CMK (cell line): ENCODE results near the gene LYSMD2.
"Not testable (repeated sequence)": the region's sequence is repeated elsewhere in the genome, so short reads cannot be mapped to it uniquely, and the experiment has no call there.

Experiments
- DNase-seq: peaks from one replicate; pipeline ENCODE4 v3.0.0-alpha.2; 2010; ENCODE audit warnings: low read depth

LYSMD2 gene, protein sequence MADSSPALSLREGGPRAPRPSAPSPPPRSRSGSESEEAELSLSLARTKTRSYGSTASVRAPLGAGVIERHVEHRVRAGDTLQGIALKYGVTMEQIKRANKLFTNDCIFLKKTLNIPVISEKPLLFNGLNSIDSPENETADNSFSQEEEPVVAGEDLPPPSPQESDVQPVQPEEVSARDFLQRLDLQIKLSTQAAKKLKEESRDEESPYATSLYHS

DNA sequence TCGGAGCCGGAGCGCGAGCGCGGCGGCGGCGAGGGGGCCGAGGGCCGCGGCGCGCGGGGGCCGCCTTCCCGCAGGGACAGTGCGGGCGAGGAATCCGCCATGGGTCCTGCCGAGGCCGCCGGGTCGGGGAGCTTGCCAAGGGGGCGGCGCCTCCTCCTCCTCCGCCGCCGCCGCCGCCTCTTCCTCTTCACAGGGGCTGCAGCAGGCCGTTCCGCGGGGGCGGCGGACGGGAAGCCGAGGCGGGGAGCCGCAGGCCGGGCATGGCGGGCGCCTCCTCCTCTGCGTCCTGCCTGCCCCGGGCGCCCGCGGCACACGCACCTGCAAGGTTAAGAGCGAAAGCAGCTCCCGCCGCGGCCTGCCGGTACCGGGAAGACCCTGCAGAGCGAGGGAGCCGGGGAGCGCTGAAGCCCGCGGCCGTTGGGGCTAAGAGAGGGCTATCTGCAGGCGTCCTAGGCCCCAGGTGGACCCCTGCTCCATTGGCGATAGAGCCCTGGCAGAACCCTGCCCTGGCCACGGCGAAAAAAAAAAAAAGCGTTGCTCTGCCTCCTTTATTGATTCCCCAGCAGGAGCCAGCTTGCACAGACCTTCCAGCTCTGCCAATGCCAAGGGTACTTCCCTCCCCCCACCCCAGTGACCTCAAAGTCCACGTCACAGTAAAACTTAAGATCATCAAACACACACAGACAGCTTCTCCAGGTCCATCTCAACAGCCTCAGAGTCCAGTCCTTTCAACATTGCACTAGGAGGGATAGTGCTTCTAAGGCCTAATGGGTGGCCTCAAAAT, at the start of gene LYSMD2:
TSS of gene LYSMD2 (minus strand) at position 134 of the 784 bp plus-strand sequence. CDS start at position 101, 33 bp downstream.
- no peak for DNase-seq

DNA sequence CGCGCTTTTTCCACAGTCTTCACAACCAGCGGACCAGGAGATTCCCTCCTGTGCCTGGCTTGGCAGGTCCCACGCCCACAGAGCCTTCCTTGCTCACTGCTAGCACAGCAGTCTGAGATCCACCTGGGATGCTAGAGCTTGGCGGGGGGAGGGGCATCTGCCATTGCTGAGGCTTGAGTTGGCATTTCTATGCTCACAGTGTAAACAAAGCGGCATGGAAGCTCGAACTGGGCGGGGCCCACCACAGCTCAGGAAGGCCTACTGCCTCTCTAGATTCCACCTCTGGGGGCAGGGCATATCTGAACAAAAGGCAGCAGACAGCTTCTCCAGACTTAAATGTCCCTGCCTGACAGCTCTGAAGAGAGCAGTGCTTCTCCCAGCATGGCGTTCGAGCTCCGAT, 49.7 kb upstream of the LYSMD2 start:
- not testable (repeated sequence) for DNase-seq

DNA sequence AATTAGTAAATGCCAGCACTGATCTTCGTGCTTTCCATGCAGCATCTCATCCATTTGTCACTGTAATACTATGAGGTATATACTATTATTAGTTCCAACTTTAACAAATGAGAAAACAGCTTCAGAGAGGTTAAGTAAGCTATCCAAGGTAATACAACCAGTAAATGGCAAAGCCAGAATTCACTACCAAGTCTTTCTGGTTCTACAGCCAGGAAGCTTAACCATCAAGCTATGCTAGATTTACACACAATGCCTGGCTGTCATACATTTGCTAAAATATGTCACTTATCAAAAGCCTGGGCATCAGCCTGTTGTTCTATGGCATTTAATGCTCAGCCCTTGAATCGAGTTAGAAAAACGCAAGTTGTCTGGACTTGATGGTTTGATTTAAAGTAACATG, 46.5 kb upstream of the LYSMD2 start:
- DNase-seq = no peak

DNA sequence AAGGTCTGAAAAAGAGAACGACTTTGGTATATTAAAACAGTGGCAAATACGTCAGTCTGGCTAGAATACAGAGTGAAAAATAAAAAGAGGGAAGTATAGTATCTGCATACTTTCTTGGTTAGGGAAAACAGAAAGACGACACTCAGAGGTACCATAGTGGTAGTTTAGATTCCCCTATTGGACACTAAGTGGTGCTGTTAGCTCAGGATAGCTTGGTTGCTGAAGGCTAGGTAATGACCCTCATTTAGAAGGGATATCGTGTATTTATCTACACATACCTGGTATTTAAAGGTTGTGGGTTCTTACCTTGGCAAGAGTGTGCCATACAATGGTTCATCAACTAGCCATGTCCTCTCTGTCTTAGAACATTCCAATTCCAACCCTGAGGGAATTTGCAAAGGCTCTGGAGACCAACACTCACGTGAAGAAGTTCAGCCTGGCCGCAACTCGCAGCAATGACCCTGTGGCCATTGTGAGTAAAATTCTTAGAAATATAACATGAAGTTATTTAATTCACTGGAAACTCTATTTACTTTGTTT, 45.0 kb upstream of the LYSMD2 start:
- no peak for DNase-seq

DNA sequence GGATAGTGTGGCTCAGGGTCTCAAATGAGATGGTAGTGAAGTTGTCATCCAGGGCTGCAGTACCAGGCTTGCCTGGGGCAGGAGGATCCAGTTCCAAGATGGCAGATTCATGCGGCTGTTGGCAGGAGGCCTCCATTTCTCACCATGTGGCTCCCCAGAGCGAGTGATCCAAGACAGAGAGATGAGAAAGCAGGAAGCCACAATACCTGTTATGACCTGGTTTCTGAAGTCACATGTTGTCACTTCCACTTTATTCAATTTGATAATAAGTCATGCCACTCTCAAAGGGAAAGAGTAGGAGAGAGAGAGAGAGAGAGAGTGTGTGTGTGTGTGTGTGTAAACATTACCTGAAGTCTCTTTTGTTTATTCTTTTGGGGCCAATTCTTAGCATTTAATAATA, 44.1 kb upstream of the LYSMD2 start:
- DNase-seq = no peak

DNA sequence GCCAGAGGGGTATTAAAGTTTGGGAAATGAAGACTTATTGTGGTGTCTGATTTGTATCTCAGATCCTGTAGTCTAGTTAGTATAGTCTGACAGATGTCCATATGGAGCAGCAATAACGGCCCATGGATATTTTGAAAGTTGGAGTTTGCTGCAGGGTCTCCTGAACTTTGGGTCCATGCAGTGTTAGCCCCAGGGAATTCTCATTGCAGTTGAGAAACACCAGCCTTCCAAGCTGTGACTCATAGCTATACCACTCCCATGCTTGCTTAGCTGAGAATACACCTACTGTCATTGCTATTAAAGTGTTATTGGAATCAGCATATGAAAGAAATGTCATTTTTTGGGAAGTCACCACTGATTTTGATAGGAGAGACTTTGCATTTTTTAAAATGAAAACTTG, 43.2 kb upstream of the LYSMD2 start:
- DNase-seq = no peak

DNA sequence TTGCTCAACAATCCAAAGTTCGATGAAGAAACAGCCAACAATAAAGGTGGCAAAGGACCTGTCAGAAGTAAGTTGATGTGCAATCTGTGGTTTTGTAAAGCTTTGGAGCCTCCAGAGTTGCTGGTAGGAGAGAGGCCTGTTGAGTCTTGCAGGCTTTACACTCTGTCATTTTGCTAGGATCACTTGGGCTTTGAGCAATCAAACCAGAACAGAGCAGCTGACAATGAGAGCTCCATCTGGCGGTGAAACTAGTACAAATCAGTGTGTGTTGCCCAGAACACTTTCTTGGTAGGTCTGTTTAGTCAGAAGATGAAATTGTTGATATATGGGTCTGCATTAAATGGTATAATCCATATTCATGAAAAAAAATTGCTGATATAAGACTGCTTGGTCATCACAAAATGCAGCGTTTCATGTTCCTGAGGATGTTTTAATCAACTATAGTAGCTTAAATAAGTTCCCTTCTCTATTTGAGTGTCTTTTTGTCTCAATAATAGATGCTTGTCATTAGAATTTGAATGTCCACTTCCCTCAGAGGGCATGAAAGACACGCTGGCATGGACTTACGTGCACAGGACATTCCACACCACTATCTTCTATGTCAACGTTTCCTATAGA, 39.6 kb upstream of the LYSMD2 start:
- peak; percentile 60 for DNase-seq

DNA sequence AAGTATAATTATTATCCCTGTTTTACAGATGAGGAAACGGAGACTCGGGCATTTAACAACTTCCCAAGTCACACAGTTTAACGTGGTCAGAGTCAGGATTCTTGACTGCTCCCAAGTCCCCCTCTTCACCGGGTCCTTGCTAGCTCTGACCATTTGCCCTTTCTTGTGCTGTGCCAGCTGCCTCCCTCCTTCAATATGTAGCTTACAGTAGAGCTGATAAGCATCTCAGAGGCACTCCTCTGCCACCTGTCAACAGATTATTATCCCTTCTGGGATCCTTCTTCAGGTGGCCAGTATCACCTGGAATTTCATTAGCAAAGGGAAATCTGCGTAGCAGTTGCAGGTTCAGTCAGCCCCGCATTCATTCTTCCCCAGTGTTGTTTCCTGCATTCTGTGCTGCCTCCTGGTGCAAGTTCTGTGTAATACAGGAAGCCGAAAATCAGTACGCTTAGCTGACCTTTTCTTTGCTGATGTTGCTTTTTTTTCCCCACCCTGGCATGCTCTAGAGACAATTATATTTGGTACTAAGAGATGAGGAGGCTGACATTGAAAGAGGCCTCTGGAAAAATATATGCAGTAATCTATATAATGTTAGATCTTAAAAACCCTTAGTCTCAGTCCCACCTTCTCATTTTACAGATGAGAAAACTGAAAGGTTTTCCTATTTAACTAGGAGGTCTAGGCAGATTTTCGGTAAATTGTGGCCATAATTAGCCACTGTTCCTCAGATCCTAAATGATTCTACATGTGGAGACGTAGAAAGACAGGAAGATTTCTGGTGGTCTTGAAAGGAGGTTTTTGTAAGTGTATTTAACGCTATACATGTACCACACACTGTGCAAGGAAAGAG, 38.7 kb upstream of the LYSMD2 start:
- no peak for DNase-seq

DNA sequence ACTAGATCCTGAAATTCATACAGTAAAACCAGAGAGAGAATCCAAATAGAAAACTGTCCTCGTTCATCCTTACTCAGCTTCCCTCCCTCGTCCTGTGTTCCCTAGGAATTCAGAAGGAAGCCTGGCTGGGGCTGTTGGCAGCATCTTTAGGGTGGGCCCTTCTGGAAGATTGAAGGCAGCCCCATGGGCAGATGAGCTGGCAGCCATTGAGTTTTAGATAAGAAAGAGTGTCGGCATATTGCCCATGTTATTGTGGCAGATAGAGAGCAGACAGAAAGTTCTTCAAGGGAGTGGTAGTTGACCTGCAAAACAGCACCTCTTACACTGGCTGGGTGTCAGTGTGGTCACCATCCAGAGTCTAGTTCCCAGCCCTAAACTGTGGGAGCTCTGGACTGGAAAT, 37.5 kb upstream of the LYSMD2 start:
- DNase-seq = no peak

DNA sequence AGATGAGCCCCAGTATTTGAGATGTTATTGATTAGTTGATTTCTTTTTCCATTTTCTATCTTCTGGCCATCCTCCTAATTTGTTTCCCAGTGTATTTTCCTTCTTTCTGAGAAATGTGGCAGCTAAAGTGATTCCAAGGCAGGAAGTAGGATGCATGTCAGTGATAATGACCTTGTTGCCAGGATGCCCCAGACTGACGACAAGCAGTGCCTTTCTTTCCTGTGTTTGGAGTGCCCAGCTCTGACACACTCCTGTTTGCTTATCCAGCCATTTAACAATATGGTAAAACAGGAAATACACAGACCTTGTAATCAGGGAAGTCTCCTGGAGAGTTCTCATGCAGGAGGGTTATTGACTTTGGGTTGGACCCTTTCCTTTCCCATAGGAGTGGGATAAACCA, 34.3 kb upstream of the LYSMD2 start:
- no peak for DNase-seq

DNA sequence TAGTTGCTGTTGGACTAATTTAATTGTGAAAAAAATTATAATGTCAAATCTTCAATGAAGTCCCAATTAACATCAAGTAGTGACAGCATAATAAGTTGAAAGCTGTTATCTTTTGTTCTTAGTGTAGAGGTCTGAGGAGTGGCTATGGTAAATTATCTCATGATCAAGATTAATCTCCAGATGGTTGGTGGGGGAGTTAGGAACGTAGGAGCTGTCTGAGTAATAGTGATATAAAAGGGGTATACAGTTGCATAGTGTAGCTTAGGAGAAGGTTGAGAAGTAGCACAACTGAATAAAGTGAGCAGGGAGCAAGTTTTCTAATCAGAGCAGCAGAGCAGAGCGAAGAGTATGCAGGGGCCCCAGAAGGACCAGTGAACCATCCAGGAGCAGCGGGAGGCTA, 33.4 kb upstream of the LYSMD2 start:
- DNase-seq = no peak

DNA sequence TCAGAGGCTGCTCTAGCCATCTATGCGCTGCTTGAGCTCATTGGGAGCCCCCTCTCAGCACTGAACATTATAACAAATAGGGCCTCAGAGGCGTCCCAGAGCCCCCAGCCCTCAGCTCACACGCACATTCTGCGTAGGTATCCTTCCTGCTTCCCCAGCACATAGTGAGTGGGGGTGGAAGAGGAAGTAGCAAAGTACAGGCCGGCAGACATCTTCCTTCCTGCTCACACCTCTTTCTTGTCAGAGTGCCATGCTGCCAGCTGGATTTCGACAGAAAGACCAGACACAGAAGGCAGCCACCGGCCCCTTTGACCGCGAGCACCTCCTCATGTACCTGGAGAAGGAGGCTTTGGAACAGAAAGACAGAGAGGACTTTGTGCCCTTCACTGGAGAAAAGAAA, 30.6 kb upstream of the LYSMD2 start:
- DNase-seq = no peak

DNA sequence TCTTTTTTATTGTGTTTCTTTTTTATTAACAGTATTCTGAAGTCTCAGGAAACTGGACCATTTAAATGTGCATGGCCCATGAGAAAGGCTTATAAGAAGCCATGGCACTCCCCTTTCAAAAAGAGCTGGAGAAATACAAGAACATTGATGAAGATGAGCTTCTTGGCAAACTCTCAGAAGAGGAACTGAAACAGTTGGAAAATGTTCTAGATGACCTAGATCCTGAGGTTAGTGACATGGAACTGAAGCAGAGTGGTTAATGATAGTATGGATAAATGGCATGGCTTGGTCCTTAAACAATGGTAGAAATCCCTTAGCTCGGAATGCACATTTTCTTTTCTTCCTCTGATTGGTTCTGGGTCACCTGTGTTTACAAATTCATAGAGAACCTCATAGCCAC, 28.9 kb upstream of the LYSMD2 start:
- DNase-seq = no peak

DNA sequence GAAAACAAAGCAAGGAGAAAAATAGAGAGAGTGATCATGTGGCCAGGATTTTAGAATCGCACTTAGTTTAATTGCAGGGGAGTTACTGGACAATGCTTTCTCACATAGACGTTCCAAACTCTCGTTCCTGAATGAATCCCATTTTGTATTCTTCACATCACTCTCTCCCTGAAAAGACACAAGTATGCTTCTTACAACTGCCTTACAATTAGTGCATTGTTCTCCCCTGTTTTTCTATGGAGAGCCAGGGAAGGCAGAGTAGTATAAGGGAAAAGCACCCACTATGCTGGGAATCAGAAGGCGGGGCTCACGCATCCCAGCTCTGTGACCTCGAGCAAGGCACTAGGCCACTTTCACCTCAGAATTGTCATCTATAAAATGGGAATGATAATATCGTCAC, 28.3 kb upstream of the LYSMD2 start:
- DNase-seq = no peak

DNA sequence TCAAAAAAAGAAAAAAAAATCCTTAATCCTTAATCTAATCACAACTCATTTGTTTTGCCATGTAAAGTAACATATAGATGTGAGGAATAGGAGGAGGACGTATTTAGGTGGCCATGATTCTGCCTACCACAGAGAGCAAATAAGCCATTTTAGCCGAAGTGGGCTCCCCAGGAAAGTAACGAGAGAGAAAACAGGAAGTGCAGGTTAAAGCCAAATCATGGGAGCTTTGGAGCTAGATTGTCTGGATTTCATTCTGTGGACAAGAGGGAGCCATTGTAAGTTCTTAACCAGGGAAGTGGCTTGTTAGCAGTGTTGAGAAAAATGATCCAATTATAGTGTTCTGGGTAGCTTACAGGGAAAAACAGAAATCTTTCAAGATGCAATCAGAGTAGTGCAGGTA, 23.4 kb upstream of the LYSMD2 start:
- DNase-seq = no peak

DNA sequence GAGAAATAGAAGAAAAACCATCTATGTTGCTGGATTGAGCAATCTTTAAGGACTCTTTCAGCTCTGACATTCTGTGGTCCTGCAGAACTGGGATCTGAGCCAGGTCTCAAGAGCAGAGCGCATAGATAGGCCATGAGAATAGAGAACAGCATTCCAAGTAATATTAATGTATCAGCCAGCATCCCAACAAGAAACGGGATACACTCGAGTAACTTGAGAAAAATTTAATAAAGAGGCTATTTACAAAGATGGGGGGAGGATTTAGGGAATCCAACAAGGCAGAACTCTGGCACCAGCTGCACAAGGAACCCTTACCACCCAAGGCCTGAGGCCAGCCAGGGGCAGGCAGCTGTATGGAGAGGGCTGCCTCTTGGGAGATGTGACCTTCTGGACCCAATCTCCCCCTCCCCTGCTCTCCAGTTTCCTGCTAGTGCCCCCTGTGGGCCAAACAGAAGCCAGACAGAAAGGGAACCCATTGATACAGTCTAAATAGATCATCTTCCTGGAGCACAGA, 22.2 kb upstream of the LYSMD2 start:
- no peak for DNase-seq

DNA sequence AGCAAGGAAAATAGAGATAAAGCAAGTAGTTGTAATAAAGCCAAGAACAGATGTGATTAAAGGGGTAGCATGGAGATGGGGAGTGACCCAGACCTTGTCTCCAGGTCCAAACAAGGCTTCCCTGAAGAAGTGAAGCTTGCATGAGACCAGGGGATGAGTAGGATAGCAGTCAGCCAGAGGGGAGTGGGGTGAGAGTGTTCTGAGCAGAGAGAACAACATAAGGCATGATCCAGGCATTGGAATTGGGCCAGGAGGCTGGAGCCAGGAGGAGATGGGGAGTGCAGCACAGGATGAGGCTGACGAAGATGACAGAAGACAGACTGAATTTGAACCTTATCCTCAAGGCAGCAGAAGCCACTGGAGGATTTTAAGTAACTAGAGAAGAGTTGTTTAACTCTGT, 21.2 kb upstream of the LYSMD2 start:
- no peak for DNase-seq

DNA sequence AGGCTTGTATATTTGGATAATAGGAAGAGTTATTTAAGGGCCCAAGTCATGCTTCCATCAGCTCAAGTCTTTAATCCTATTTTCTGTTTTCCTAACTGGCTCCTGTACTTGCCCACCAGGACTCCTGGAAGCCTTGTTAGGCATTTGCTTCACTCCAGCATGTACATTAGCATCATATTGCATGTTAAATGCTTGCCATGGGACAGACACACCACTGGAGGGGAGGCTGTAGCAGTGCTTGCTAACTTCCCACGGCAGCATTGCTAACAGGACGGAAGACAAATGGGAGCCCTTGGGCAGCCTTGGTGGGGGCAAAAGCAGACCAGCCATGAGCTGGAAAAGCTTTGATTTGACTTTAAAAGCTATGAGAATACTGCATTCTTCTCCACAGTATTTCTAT, 20.0 kb upstream of the LYSMD2 start:
- no peak for DNase-seq

DNA sequence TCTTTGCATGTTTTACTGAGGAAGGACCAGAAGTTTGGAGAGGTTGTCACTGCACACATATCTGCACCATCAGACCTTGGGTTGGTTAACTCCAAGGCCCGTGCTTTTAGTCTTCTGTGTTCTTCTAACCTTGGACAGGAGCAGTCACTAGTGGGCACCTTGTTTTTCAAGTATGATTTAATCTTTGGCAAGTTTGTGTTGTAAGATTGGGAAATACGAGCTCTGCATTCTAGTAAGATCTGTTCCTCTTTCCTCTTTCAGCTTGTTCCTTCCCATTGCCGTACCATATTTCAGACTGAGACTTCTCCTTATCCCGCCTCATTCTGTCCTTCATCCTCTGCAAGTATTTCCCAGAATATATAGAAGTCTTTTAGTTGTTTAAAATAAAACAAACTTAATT, 19.0 kb upstream of the LYSMD2 start:
- no peak for DNase-seq

DNA sequence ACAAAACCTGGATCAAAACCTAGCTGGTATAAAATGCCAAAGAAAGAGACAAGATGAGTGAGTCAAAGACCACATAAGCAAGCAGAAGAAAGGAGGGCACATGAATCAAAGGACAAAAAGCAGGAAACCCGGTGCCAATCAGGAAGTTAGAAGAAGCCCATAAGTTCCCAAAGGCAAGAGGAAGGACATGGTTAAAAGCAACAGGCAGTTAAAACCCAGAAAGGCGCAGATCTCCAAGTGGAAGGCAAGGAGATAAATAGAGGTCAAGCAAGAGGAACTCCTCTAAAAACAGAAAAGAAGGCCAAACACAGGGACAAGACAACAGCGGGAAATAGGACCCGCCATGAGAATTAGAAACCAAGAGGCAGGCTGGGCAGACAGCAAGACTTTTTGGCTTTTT, 18.3 kb upstream of the LYSMD2 start:
- no peak for DNase-seq

DNA sequence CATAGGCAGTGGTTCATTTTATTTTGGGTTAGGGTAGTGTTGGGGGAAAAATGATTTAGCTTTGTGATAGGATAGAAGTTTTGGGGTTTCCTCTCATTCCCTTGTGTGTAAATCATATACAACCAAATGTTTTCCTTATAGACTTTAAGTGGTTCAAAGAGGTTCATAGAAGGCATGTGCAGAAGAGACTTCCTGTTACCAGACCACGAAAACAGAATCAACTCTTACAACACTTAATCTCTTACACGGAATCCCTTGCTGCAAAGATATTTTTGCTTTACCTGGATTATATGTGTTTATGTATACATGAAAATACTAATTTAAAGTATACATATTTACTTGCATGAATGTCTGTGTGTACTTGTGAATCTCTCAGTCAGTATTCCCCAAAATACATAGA, 16.8 kb upstream of the LYSMD2 start:
- DNase-seq = no peak

DNA sequence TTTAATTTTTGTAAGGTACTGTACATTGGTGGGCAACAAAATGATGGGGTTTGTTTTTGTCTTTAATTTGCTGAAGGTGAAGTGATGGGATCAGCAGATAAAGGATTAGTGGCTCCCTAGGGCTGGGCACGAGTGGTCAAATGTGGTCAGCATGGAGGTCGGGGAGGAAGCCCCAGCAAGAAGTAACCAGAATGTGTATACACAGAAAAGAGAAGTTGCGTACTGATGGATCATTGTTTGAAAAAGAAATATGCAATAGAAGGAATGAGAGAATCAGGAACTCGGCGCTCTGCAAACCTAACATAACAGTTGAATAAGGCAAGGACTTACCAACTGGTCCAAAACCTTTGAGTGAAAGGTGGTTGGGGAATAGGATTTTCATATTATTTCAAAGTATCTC, 15.4 kb upstream of the LYSMD2 start:
- no peak for DNase-seq
